NCI-H146 (cell line): Measurements from ENCODE around the gene RRAS2.
A peak's percentile ranks its signal among the peaks of the same experiment; 100 is the strongest.
"Not testable (repeated sequence)": the region's sequence is repeated elsewhere in the genome, so short reads cannot be mapped to it uniquely, and the experiment has no call there.

ENCODE experiments used
- DNase-seq: peaks from one replicate; lab custom pipeline; 2025; lab: John Stamatoyannopoulos, UW

RRAS2 gene

DNA sequence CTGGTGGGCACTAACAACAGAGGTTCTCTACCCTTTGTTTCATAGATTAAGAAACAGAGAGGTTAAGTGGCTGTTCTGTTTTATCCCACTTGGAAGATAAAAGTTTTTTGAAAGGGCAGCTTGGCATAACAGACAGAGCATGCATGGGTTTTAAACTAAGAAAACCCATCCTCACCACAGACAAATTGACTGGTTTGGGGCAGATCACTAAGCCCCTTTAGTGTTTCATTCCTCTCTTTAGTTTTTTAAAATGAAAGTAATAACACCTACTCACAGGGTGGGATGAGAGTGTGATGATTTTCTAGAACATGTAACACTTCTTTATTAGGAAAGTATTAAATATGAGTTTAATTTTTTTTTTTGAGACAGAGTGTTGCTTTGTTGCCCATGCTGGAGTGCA lies 12.3 kb upstream of the RRAS2 start:
- DNase-seq: no peak

DNA sequence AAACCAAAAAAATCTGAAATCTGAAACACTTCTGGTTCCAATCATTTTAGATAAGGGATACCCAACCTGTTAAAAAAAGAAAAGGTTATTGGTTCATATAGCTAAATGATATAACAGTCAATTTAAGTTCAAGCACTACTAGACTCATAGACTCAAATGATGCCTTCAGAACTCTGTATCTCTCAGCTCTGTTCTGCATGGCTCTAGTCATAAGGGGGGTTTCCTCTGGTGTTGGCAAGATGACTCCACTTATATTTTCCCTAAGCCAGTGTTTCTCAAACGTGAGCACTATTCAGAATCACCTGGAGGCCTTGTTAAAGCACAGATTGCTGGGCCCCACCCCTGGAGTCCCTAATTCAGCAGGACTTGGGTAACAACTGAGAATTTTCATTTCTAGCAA lies 11.5 kb upstream of the RRAS2 start:
- DNase-seq: no peak

DNA sequence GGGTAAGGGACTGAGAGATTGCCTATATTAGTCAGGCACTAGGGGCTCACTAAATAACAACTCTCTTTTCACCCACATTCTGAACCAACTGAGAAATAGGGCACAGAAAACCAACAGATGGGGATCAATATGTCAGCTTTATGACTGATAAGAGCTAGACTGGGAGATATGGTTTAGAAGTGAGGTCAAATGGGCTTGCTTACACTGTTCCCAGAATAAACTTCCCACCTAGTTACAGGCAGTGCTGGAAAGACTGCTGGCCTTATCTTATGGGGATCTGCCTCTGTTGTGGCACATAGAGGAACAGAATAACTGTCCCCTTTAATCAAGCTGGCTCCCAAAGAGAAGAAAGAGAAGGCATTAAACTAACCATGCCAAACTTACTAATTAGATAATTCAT lies 10.6 kb upstream of the RRAS2 start:
- no peak for DNase-seq

DNA sequence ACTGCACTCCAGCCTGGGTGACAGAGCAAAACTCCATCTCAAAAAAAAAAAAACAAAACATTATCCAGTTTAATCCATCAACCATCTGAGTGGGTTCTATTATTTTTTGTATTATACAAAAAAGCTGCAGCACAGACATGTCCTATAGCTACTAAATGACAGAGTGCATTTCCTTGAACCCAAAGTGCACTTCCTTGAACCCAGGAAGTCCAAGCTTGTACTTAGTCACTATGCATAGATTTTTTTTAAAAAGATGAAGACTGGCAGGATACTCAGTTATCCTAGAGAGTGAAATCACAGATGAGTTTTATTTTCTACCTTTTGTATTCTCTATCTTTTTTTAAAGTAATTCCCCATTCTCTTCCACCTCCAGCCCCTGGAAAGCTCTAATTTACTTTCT lies 8.0 kb upstream of the RRAS2 start:
- no peak for DNase-seq

DNA sequence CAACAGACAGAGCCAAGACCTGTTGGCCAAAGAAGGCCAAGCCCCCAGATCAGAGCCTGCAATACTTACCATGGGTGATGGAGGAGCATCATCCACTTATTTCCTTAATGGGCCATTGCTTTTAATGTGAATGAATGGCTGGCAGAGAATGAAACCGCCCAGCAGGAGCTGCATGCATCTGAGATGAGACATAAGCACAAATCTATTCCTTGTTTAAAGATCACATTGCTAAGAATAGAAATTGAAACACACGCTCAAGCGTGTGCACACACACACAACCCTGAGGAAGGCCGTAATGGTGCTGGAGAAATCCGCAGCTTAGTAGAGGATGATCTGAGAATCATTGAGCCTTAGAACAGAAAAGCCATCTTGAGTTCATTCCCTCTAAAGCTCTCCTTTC lies 5.3 kb upstream of the RRAS2 start:
- DNase-seq: no peak

DNA sequence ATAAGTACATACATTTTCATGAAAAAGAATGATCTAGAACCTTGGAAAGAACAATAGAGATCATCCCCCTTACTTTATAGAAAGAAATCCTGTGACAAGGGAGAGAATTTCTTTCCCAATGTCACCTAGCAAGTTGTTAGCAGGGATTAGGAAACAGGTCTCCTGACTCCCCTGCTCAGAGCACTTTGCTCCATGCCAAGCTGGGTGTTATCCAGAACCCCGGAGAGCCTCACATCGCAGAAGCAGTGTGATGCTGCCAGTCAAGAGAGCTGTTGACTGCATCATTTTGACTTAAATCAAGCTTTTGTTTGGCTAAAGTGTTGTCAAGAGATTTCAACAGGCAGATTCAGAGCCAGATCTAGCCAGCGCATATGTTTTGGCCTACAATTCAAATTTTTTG lies 3.6 kb upstream of the RRAS2 start:
- DNase-seq: no peak

DNA sequence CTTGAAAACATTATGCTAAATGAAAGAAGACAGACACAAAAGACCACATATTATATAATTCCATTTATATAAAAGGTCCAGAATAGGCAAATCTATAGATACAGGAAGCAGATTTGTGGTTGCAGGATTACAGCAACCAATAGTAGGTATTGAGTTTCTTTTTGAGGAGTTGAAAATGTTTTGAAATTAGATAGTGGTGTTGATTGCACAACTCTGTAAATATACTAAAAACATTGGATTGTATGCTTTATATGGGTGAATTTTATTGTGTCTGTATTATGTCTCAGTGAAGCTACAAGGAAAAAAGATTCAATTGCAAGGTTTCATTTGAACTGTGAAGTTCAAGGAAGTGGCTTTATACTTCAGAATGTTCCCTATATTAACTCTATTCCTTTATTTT lies 3.0 kb upstream of the RRAS2 start:
- DNase-seq: no peak

DNA sequence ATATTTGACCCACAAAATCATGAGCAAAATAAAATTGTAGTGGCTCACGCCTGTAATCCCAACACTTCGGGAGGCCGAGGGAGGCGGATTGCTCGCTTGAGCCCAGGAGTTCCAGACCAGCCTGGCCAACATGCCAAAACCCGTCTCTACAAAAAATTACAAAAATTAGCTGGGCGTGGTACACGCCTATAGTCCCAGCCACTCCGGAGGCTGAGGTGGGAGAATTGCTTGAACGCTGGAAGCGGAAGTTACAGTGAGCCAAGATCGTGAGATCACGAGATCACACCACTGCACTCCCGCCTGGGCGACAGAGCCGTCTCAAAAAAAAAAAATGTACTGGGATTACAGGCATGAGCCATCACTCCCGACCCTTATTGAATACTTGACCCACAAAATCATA lies 2.0 kb upstream of the RRAS2 start:
- DNase-seq: no peak

DNA sequence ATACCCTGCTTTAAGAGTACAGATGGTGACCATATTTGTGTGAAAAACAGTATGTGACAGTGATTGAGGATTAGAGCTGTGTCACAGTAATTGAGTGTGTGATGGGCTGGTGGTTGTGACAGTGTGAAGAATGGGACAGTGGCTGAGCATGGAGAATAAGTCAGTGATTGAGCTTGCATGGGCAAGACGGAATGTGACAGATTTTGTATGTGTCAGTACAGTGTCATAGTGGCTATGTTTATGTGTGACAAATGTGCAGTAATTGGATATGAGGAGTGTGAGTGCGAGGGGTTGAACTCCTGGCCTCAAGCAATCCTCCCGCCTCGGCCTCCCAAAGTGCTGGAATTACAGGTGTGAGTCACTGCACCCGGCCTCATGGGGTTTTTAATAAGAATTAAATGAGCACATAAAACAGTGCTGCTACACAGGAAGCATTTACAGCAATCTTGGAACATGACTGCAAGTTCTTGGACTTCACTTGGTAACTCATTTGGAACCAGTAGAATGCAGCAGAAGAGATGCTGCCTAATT lies 583 bp upstream of the RRAS2 start:
- no peak for DNase-seq

DNA sequence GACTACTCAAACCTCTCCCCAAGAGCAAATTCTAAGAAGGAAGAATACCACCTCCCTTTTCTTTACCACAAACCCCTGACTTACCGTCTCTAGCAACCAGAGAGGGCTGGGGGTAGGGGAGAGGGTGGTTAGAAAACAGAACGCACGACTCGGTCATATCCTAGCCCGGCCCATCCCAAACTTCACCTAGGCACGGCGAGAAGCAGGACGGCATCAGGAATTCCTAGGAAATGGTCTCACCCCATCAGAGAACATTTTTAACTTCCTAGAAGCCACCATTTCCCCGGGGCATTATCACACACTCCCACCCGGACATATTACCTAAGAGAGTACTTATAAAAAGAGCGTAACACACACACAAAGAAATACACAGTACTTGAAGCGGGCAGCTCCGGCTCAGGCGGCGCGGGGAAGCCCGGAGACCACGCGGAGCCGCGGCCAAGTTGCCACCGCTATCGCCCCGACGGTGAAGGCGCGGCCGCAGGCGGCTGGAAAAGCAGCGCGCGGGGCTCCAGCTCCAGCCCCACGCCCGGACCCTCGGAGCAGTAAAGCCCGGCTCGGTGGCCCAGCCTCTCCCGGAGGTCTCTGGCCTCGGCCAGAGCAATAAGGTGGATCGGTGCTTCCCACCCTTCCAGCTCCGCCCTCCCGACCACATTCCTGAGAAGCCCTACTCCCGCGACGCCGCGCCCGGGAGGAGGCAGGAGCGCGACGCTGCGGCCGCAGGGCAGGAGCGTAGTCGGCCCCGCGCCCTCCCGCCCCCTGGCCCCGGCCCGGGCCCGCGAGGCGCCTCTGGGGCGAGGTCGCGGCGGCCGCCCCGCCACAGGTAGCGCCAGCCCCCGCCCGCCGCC lies 878 bp downstream of the RRAS2 start:
- DNase-seq: peak; percentile 20

DNA sequence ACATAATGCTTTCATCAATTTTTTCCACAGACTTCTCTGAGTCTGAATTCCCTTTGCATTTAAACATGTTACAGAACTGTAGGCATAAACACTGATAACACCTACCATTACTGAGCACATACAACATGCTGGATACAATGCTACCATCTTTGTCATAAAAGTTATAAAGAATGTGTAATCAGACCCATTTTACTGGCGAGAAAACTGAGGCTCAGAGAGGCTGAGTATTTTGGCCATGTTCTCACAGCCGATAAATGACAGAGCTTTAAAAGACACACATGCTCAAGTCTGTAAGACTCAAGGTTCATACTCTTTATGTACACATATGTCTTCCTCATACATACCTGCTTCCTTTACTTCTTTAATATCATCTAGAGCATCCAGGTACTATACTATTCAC lies 2.6 kb downstream of the RRAS2 start:
- DNase-seq: no peak

DNA sequence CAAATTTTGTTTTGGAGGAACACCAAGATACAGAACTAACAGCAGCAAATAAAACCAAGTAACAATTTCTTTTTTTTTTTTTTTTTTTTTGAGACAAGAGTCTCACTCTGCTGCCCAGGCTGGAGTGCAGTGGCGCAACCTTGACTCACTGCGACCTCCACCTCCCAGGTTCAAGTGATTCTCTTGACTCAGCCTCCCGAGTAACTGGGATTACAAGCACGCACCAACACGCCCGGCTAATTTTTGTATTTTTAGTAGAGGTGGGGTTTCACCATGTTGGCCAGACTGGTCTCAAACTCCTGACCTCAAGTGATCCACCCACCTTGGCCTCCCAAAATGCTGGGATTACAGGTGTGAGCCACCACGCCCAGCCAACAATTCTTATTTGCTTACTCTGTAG lies 4.4 kb downstream of the RRAS2 start:
- DNase-seq: not testable (repeated sequence)

DNA sequence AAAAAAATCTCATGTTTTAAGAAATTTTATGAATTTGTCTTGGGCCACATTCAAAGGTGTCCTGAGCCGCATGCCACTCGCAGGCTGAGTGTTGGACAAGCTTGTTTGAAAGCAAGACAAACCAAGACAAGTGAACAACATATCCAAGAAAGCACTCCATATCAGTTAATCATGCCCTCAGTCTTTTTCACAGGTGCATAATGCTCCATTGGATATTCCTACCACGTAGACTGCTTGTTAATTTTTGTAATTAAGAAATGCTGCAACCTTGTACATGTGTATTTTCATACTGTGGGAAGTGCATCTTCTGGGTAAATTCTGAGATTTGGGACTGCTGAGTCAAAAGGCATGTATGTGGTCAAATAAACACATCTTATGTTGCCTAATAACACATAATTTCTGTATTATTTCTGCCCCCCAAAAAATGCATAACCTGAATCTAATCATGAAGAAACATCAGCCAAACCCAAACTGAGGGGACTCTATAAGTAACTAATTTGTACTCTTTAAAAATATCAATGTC lies 8.2 kb downstream of the RRAS2 start:
- no peak for DNase-seq

DNA sequence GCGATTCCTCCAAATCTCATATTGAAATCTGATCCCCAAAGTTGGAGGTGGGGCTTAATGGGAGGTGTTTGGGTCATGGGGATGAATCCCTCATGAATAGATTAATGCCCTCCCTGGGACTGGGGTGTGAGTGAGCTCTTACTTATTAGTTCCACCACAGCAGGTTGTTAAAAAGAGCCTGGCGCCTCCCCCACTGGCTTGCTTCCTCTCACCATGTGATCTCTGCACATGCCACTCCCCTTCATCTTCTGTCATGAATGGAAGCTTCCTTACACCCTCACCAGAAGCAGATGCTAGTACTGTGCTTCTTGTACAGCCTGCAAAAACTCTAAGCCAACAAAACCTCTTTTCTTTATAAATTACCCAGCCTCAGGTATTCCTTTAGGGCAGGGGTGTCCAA lies 8.8 kb downstream of the RRAS2 start:
- DNase-seq: no peak

DNA sequence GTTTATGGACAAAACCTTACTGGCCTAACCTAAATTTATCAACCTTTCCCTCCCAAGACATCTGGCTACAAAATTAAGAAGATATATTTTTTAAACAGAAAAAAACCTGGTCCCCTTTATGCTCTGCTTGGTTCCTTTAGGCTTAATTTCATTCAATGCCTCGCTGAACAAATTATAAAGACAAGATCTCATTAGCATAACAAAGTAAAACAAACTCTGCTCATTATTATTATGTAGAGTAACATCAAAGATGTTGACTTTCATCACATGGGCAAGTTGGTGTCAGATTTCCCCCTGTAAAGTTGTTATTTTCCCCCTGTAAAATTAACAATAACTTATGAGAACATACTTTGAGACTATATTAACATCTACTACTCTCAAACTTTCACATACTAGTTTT lies 11.0 kb downstream of the RRAS2 start:
- no peak for DNase-seq

DNA sequence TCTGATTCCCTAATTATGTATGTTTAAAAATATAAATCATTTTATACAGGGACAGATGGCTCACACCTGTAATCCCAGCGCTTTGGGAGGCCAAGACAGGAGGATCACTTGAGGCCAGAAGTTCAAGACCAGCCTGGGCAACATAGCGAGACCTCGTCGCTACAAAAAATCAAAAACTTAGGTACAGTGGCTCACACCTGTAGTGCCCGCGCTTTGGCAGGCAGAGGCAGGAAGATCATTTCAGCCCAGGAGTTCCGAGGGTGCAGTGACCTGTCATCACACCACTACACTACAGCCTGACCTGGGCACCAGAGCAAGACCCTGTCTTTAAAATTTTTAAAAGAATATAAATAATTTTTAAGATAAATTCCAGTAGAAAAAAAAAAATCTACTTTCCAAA lies 11.5 kb downstream of the RRAS2 start:
- DNase-seq: no peak

DNA sequence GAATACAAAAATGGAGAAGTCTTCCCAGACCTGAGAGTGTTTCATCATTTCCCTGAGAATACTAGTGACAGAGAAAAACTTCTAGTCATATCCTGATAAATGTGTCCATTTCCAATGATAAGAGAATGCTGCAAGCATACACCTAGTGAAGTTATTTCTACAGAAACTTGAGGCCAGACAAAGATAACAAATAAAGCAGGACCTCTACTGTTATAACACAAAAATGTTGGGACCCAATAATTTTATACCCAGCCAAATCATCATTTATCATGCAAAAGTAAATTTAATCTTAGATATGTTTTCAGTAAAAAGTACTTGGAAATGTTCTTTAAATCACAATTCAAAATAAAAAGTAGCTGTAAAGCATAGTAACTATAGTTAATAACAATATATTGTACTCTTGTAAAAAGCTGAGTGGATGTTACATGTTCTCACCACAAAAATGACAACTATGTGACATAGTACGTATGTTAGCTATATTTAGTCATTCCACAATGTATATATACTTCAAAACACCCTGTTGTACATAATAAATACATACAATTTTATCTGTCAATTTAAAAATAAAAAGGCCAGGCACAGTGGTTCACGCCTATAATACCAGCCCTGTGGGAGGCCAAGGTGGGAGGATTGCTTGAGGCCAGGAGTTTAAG lies 12.6 kb downstream of the RRAS2 start:
- DNase-seq: no peak

DNA sequence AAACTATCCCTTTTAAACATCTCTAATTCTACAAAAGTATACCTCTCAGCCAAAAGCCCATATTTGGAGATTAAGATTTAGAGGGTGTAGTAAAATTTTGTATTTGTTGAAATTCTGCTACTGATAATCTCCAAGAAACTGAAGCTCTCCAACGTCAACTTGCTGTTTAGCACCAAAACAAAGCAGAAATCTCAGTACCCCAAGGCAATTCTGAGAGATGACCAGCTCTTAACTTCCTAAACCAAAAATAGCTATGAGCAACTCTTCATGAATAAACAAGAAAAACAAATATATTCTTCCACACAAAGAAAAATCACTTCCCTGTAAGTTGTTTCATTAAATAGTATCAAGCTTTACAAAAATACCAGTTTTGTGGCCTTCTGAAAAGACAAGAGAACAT lies 13.3 kb downstream of the RRAS2 start:
- DNase-seq: no peak

DNA sequence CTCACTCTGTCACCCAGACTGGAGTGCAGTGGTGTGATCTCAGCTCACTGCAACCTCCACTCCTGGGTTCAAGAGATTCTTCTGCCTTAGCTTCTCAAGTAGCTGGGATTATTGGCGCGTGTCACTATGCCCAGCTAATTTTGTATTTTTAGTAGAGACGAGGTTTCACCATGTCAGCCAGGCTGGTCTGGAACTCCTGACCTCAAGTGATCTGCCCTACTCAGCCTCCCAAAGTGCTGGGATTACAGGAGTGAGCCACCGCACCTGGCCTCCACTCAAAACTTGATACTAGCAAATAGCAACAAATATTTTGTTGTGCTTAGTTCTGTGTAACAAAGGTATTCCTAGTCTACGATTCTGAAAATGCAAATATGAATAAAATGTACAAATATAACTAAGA lies 14.0 kb downstream of the RRAS2 start:
- not testable (repeated sequence) for DNase-seq

DNA sequence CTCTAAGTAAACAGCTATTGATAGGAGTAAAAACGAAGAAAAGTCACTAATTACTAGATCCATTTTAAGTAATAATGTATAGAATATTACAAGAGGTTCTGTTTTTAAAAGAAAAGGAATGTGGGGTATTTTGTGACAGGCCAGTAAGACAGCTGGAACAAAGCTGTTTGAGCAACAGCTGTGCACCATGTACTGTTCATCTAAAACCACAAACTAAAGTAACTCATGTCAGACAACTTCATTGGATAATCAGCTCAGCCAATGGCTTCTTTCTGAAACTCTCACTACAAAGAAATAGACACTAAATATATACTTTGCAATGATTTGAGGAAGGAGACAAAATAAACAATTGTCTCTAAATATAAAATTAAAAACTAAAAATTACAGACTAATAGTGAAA lies 16.1 kb downstream of the RRAS2 start:
- DNase-seq: no peak

DNA sequence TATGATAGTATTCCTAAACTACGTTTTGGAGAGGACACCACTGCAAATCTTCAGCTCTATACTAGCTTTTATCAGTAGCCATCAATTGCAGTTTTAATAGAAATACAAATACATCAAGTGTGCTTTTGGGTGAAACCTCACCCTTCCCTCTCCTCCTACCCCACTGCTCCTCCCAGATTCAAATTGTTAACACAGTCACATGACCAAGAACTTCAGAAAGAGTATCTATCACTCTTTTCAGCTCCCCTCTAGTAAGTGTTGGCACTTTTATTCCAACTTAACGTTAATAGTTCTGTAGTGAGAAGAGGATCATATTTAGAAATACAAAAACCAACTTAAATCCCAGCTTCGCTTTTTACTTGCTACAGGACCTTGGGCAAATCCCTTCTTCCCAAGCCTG lies 17.0 kb downstream of the RRAS2 start:
- no peak for DNase-seq

DNA sequence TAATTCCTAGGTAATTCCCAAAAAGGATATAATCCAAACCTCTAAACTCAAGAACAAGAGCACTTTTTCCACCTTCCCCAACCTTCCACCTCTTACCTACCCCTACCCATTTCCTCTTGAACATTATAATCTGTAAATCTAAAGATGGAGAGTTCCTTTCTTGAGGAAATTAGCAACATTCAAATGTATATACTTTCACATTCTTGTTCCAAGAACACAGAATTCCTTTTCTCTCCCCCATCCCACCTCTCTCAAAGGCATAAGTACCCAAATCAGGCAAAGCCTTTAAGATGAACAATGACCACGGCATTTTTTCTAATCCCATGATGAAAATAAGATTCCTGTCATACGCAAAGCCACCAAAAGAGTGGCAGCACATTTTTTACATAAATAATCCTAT lies 18.3 kb downstream of the RRAS2 start:
- no peak for DNase-seq

DNA sequence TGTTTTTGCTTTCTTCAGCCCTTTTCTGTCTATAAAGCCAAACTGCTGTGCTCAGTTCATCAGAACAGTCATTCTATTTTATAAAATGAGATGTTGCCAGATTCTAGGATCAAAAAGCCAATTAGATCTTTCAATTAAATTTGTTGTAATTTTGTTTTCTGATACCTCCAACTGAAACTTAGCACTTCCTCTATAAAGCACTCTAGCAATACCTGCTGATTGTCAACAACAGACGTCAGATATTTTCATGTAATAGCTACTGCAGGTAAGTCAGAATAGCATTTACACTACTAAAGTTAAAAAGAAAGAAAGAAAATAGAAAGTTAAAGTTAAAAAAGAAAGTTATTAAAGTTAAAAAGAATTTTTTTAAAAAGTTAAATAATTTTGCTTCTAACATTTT lies 19.6 kb downstream of the RRAS2 start:
- DNase-seq: no peak
